Measurements from ENCODE around the gene PIAS3. TPM values are rescaled to one million over a fixed set of nuclear protein-coding genes. Genes with fewer than 3 reads are reported as not detected.

PIAS3 gene
- total RNA-seq, 2 donors from 2014 or later: 15.0 to 17.1 TPM

DNA sequence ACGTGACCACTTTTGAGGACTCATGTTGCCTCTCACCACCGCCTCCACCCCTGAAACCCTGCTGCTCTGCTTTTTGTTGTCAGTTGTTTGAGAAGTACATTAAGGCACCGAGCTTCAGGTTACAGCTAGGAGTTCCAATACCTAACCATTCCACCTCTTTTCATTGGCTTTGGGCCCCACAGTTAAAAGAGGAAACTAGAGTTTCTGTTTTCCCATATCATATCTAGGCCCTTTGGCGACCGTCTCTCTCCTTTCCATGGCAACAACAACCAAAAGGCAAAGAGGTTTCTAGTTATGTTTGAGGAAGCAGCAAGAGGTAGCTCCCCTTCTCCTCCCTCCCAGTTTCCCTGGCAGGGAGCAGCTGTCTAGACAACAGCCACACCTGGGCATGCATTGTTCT is 20.9 kb upstream of the PIAS3 start:
- DNase-seq (no peak), ATAC-seq (no peak)
- intact Hi-C loops (cut with DNase I): no loop called here

DNA sequence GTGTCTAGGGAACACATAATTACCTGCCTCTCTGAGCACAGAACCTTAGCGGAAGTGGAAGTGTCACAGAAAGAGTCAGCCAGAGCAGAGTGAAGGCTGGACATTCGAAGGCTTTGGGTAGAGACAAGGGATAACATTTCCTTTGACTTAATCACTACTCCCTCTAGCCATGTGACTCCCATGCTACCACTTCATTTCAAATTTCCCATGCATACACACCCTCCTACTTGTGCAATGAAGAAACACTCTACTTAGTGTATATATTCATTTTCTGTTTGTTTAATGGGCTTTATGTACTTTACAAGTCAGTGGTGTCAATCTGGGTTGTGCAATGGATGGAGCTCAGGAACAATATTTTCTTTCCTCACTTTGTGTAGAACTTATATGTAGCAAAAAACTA is 19.8 kb upstream of the PIAS3 start:
- ATAC-seq: no peak
- no peak for DNase-seq
- intact Hi-C loops (cut with DNase I): no loop called here

DNA sequence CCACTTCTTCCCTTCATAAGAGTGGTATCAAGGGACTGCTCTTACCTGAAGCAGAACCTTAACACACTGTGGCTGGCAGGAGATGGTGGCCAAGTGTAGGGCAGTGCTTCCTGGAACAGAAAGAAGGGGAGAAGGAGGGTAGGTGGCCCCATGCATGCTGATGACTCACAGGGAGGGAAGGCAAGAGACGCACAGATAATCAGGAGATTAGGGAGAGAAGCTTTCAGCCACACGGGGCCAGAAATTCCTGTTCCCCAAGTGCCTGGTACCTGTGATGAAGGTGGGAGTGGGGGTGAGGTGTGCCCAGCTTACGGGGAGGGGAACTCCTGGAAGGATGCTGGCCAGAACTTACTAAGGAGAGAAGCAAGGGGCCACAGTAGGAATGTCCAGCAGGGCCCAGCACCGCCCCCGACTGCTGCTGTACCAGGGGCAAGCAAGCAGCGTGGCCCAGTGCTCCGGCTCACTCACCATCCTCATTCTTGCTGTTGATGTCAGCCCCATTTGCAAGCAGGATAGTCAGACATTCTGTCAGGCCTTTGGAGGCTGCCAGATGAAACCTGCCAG is 19.1 kb upstream of the PIAS3 start:
- no peak for DNase-seq
- intact Hi-C loops (cut with DNase I): no loop called here
- ATAC-seq: no peak

DNA sequence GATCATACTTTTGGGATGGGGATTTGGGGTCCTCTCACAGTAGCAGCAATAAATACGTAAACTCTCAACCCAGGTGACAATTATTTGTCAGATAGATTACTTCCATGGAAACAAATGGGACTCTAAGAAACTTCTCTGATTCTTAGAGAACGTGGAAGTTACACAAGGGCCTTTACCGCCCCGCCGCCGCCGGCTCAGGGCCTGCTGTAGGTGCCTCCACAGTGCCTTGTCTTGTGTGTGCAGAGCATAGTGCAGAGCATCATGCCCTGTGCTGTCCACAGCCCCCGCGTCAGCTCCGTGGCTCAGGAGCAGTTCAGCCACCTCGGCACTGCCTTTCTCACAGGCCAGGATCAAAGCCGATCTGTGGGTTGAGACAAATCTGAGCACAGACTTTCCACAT is 15.8 kb upstream of the PIAS3 start:
- DNase-seq: no peak
- intact Hi-C loops (cut with DNase I): no loop called here
- ATAC-seq: no peak

DNA sequence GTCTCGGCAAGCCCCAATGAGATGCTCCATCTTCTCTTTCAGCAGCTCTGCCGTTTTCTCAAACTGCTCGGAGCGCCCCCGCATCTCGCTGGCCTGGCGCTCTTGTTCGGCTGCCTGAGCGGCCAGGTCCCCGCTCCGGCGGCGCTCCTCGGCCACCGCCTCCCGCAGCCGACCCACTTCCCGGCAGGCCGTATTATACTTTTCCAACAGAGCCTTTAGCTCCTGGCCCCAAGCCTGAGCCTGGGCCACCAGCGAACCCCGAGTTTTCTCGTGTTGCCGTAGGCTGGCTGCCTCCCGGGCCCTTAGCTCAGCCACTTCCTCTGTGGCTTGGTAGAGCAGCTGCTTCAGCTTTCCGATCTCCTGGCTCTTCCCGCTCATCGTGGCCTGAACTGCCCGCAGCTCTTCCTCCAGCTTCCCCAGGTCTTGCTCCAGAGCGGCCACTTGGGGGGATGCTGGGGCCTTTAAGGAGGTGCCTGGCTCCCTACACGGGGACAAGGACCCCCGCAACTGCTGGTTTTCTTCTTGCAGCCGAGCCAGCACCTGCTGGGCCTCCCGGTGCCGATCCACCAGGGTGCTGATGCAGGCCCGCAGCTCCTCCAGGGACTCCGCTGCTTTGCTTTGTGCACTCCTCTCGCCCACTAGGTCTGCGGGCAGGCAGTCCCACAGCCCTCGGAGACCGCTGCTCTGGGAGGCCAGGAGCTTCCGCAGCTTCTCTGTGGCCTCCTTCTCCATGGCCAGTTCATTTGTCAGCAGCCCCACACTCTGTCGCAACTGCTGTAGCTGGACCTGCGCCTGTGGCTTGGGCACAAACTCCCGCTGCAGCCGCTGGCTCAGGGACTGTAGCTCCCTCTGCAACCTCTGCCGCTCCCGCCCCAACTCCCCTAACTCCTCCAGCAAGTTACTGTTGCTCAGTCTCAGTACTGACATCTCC is 13.4 kb upstream of the PIAS3 start:
- DNase-seq (peak; percentile 75), ATAC-seq (peak; percentile 82 to 86)
- intact Hi-C loops (cut with DNase I): no loop called here

DNA sequence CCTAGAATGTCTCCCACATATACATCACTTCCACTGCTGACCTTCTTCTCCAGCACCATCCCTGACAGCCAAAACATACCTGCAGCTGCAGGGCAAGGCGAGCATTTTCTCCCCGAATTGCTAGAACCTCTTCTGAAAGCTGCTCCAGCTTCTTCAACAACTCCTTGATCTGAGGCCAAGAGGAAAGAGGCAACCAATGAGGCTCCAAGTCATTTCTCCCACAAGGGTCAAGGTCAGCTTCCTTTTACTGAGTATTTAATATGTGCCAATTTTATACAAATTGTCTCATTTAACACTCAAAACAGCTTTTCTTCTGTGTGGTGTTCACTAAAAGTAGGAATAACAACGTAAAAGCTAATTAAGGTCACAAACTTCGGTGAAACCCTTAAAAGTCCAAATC is 9.4 kb upstream of the PIAS3 start:
- intact Hi-C loops (cut with DNase I): no loop called here
- no peak for ATAC-seq
- no peak for DNase-seq

DNA sequence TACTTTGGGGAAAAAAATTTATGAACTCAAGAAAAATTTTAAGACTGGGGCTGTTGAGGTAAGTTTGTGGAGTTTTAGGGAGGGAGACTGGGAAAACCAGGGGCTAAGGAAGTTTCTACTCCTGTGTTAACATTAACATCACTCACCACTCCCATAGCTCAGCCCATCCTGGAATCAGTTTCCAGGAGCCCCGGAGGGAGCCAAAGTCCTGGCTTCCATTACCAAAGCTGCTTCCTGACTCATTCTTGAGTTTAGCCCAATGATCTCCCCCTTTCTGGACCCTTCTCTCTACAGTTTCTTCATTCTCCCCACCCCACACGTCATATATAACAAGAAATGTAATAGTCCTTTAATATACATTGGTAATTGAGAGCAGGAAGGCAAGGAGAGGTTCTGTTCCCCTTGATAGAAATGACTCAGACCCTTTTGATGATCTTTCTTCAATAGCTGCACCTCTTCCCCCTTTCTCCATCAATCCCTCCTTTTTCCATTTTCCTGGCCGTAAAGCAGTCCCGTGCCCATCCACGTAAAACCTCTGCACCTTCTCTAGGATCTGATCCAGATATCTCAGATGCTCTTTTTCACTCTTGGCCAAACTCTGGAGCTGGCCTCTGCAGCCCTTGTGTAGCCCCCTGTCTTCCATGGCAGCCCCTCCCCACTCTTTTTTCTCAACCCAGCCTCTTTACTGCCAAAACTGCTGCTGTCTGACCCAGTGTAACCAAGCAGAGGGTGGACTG is 4.6 kb upstream of the PIAS3 start:
- intact Hi-C loops (cut with DNase I): no loop called here
- ATAC-seq: no peak
- DNase-seq: no peak

DNA sequence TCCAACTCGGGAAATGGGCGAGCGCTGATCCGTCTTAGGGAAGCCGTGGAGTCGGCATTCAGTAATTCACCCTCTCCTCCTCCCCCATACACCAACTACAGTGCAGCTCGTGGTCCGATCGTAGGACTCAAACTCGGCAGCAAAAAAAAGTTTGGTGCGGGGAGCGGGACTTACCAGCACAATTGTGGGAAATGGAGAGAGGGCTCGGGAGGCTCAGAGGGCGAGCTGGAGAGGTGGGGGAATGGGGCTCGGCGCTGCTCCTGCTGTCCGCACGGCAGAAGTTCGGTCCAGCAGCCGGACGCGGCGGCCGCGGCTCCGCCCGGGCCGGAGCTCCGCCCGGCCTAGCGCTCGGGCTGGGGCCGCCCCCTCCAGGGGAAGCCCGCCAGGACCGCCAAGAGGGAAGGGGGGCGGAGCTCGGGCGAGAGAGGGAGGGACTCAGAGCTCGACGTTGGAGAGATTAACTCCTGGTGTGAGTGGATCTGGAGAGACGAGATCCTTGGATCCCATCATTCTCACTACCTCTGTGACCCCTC is 676 bp upstream of the PIAS3 start:
- DNase-seq: peak; percentile 92
- peak; percentile 90 to 93 for ATAC-seq
- intact Hi-C loops (cut with DNase I): no loop called here

DNA sequence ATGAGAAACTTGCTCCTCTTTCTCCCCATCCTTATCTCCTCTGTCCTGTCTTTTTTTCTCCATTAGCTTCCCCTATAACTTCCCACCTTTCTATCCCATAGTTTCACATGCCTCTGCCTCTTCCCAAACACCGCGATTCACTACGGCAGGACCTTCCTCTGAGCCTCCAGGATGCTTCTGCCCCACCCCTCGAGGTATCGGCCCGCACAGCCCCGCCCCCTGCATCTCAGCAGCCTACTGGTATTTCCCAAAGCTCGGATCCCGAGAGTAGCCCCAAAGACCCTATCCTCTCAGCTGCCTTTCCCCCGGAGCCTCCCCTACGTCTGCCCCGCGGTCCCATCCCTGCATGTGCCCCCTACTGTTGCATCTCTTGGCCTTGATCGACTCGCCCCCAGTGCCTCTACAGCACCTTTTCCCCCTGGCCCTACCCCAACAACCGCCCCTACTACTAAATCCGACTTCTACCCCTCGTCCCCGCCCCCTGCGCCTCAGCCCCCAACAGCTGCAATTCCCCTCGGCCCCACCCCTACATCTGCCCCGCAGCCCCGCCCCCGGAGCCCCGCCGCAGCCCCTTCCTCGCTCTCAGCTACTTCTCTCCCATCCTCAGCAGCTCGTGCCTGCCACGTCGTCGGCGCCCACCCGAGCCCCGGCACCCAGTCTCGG is 512 bp downstream of the PIAS3 start:
- DNase-seq (peak; percentile 61), ATAC-seq (peak; percentile 17 to 41)
- intact Hi-C loops (cut with DNase I): no loop called here

DNA sequence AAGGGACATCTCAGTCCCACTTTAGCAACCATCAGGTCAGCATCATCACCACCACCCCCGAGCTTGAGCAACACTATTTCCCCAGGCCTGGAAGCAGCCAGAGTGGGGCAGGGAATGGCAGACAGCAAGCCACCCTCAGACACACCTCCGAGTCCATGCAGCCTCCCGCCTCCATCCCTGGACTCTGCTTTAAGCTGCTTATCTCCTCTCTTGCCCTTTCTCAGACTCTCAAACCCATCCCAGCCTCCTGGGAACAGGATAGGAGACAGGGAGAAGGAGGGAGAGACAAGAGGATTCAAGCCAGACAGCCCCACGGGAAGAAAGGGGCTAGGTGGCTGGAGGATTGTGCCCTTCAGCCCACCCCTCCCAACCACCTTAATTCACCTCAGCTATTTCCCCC is 1.7 kb downstream of the PIAS3 start:
- ATAC-seq (no peak), DNase-seq (no peak)
- intact Hi-C loops (cut with DNase I): no loop called here

DNA sequence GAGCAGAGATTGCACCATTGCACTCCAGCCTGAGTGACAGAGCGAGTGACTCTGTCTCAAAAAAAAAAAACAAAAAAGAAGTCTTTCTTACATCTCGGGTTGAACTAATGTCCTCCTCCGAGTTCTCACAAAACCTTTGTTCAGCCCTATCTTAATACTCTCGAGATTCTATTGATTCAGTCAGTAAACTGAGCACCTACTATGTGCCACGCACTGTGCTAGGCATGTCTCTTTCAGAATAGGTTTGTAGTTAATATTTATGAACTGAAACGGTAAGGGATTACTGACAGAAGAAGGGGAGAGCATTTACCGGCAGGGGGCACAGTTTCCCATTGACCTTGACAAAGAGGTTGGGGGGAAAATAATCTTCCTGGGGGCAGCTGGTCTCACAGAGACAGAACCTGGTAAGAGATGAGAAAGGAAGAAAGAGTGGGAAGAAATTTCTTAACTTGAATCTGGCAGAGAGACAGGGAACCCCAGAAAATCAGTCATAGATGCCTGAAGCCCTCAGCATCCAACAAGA is 3.4 kb downstream of the PIAS3 start:
- DNase-seq (no peak), ATAC-seq (no peak)
- intact Hi-C loops (cut with DNase I): no loop called here

DNA sequence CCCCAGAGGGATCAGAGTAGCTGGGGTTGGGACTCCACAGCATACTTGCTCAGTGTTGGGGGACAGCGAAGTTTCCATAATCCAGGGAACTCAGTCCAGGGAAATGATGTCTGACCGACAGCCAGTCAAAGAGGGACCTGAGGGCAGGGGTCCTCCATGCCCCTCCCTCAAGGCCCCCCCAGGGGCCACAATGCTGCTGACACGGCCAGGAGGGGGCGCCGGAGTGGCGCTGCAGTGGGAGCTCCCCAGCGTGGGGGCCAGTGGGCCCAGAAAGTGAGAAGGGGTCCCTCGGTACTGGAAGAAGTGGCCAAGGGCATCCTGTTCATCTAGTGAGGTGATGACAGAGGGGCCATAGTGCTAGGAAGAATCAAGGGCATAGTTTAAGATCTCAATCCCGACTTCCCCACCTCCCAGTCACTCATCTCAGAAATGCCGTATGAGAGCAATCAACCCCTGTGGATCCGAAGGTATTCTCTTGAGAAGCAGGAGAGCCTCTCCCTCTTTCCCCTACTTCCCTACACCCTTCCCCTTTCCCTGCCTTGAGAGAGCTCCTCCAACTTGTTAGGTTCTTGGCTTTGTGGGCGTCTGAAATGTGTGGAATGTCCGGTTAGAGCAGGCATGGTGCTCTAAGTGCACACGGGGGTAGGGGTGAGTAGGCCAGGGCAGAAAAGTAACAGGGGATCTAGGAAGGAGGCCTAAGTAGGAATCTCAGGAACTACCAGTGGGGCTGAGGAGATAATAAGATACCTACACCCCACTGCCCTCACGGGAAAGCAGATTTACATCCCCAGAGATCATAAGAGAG is 9.3 kb downstream of the PIAS3 start:
- intact Hi-C loops (cut with DNase I): loop anchor here in 1 of 2 donors (5.0 kb wide), 1 partner anchor 163 kb away; no protein-coding TSS in a partner anchor
- ATAC-seq (no peak), DNase-seq (no peak)

DNA sequence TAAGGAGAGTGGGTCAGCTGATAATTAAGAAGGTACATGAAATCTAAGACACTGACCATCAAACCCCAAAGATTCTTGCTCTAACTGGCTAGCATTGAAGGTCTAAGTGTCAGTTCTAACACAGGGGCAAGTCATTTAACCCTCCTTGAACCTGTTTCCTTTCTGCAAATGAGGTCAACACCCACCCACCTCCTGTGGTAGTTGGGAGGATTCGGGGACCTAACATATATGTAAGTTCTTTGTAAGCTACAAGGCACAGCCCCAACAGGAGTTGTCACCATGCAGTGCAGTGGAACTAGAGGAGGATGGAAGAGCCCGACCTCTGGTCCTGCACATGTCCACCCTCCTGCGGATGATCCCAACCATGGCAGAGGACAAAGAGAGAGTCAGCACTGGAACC is 11.1 kb downstream of the PIAS3 start:
- intact Hi-C loops (cut with DNase I): loop anchor here in 1 of 2 donors (5.0 kb wide), 1 partner anchor 164 kb away; no protein-coding TSS in a partner anchor
- ATAC-seq (no peak), DNase-seq (no peak)

DNA sequence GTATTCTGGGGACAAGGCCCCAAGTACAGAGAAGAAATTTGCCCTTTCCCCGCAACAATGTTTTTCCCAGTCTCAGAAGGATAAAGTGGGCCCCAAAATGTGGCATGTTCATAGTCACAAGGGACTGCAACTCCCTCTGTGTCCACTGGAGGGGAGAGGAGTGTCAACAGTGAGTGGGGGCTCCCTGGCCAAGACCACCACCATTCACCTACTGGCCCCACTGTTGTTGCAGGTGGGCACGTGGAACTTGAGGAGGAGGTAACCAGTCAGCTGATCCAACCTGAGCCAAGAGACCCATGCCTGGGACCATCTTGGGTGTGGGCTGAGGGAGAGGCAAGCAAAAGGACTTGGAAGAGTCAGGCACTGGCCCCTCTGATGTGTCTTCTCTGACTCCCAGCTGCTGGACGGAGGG is 12.7 kb downstream of the PIAS3 start:
- peak; percentile 52 to 54 for ATAC-seq
- DNase-seq: no peak
- intact Hi-C loops (cut with DNase I): loop anchor here in 1 of 2 donors (5.0 kb wide), 1 partner anchor 166 kb away; no protein-coding TSS in a partner anchor

DNA sequence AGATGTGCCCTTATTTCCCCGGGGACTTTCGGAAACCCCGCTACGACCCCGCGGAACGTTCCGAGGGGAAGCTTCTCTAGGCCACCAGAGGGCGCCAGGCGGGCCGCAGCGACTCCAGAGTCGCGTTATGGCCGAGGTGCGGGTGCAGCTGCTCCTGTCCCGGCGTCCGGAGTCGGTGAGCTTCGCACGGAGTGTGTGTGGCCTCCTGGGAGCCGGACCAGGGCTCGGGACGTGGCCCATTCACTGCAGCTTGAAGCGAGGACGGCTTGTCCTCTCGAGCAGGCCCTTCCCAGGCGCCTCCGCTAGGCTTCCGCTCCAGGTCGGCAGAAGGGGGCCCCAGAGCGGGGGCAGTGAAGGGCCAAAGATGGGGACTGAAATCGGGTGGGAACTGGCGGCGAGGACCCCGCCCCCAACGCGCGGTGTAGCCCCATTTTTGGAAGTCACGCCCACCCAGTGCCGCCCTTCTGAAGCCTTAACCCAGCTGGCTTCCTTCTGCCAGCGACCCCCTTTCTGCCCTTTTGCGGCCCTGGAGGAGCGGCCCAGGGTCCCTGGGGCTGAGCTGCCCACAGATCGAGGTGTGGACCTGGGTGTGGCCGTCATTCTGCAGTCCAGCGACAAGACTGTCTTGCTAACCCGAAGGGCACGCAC is 13.2 kb downstream of the PIAS3 start, which contains the start of gene NUDT17:
NUDT17 (plus strand) TSS at position 117 of the 648 bp plus-strand sequence; CDS start at position 128, 11 bp downstream.
- DNase-seq (peak; percentile 88), ATAC-seq (peak; percentile 86 to 87)
- intact Hi-C loops (cut with DNase I): loop anchor here (2.0 to 5.0 kb wide), 2 partner anchors 167 kb away; no protein-coding TSS in a partner anchor

DNA sequence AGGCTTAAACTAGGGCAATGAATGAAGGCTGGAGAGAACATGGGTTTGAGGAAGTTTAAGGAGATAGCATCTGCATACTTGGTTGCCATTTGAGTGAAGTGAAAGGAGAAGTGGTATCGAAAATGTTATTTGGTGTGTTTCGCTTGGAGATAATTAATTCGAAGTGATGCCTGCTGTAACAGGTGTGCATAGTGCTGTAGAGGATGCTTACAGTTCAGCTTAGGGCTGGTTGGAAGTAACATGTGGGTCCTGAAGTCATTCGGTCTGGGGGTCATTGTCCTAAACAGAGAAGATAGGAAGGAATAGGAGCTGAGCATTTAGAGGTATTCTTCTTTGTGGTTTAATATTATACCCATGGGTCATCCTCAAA is 13.8 kb downstream of the PIAS3 start:
- ATAC-seq (peak; percentile 21 to 42), DNase-seq (no peak)
- intact Hi-C loops (cut with DNase I): loop anchor here (2.0 to 5.0 kb wide), 2 partner anchors 167 to 168 kb away; no protein-coding TSS in a partner anchor

DNA sequence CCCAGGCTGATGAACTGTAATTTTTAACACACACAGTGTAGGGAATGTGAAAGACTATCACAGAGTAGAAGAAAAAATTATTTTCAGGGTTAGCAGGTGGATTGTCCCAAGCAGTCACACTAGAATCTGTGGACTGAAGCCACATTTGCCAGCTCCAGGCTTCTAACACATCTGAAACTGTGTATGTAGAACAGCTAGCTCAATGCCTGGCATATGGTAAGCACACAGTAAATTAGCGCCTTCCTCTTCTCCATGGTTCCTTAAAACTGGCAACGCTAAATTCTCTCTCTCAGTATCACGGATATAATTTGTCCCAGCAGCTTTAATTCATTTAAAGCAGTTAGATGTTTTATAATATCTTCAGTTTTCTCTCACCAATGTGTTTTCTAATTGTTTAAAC is 15.8 kb downstream of the PIAS3 start:
- ATAC-seq: no peak
- intact Hi-C loops (cut with DNase I): no loop called here
- DNase-seq: no peak
